Neuronal stem cell (in vitro differentiated cells): ENCODE measurements around the gene LMF2.
A peak's percentile ranks its signal among the peaks of the same experiment; 100 is the strongest.

Experiments
- DNase-seq: peaks from one replicate; pipeline ENCODE4 v3.0.0-alpha.2; 2013; ENCODE audit warnings: low spot score
- H2AFZ ChIP-seq: one replicate; pipeline ENCODE4 v1.6.1; 2013; ENCODE audit warnings: mild to moderate bottlenecking, low read length, inconsistent platforms
- H2AK5ac ChIP-seq: 2 replicates; pipeline ENCODE4 v1.6.1; 2013; ENCODE audit warnings: low read depth, mild to moderate bottlenecking, inconsistent platforms, low read length, moderate library complexity, mixed read lengths
- H2BK120ac ChIP-seq: 2 replicates; pipeline ENCODE4 v1.6.1; 2013; ENCODE audit warnings: low read depth, mild to moderate bottlenecking, inconsistent platforms, low read length, moderate library complexity, mixed read lengths
- H2BK12ac ChIP-seq: one replicate; pipeline ENCODE4 v1.6.1; 2013; ENCODE audit warnings: low read length, inconsistent platforms
- H2BK15ac ChIP-seq: 2 replicates; pipeline ENCODE4 v1.6.1; 2013; ENCODE audit warnings: mild to moderate bottlenecking, low read length, inconsistent platforms, mixed read lengths
- H2BK5ac ChIP-seq: one replicate; pipeline ENCODE4 v1.6.1; 2013; ENCODE audit warnings: inconsistent platforms, mild to moderate bottlenecking, low read length, moderate library complexity
- H3K14ac ChIP-seq: one replicate; pipeline ENCODE4 v1.6.1; 2013; ENCODE audit warnings: low read length, inconsistent platforms
- H3K18ac ChIP-seq: 2 replicates; pipeline ENCODE4 v1.6.1; 2013; ENCODE audit warnings: low read length, inconsistent platforms
- H3K23ac ChIP-seq: 2 replicates; pipeline ENCODE4 v1.6.1; 2013; ENCODE audit warnings: low read depth, mild to moderate bottlenecking, mixed read lengths, low read length, inconsistent platforms; ENCODE audit not compliant: poor library complexity
- H3K27ac ChIP-seq: replicated peaks from 3 replicates; pipeline ENCODE4 v1.5.1; 2013; ENCODE audit warnings: low read length, inconsistent platforms
- H3K27me3 ChIP-seq, 3 experiments: 2 replicates each; pipeline ENCODE4 v1.6.1; 2013; ENCODE audit warnings: low read length in 3 of 3, mild to moderate bottlenecking in 2 of 3, inconsistent platforms in 1 of 3, low read depth in 1 of 3, mixed read lengths in 1 of 3, moderate library complexity in 1 of 3; ENCODE audit not compliant: control insufficient read depth in 3 of 3, insufficient read depth in 3 of 3
- H3K36me3 ChIP-seq, 2 donors: replicated peaks in 1 of 2; 2 replicates each; pipeline ENCODE4 v1.6.1; 2013; ENCODE audit warnings: low read length in 2 of 2; ENCODE audit not compliant: control insufficient read depth in 2 of 2, insufficient read depth in 2 of 2
- H3K4ac ChIP-seq: 2 replicates; pipeline ENCODE4 v1.6.1; 2013; ENCODE audit warnings: inconsistent platforms, mild to moderate bottlenecking, low read length, moderate library complexity
- H3K4me1 ChIP-seq, 2 donors: 1 replicate in 1 of 2; 2 replicates in 1 of 2; pipeline ENCODE4 v1.6.1; 2013; ENCODE audit warnings: low read length in 2 of 2, low read depth in 1 of 2; ENCODE audit not compliant: control insufficient read depth in 2 of 2, insufficient read depth in 1 of 2
- H3K4me2 ChIP-seq: one replicate; pipeline ENCODE4 v1.6.1; 2013; ENCODE audit warnings: mild to moderate bottlenecking, low read length, inconsistent platforms; ENCODE audit not compliant: insufficient read depth, poor library complexity, severe bottlenecking
- H3K4me3 ChIP-seq, 2 donors: 2 replicates each; pipeline ENCODE4 v1.5.1; 2013; ENCODE audit warnings: low read length in 2 of 2, mild to moderate bottlenecking in 2 of 2, inconsistent platforms in 1 of 2, moderate library complexity in 1 of 2
- H3K79me1 ChIP-seq: one replicate; pipeline ENCODE4 v1.6.1; 2013; ENCODE audit warnings: low read depth, mild to moderate bottlenecking, inconsistent platforms, low read length, moderate library complexity
- H3K9ac ChIP-seq: one replicate; pipeline ENCODE4 v1.6.1; 2013; ENCODE audit warnings: mild to moderate bottlenecking, low read depth, low read length, inconsistent platforms; ENCODE audit not compliant: poor library complexity
- H3K9me3 ChIP-seq, 2 donors: replicated peaks in 1 of 2; 2 replicates each; pipeline versions ENCODE3 to v1.6.1; 2013; ENCODE audit warnings: low read length in 2 of 2, mild to moderate bottlenecking in 2 of 2, inconsistent platforms in 1 of 2, low read depth in 1 of 2, mixed read lengths in 1 of 2, moderate library complexity in 1 of 2; ENCODE audit not compliant: control insufficient read depth in 2 of 2, insufficient read depth in 1 of 2
- H4K8ac ChIP-seq: one replicate; pipeline ENCODE4 v1.6.1; 2013; ENCODE audit warnings: low read depth, mild to moderate bottlenecking, inconsistent platforms, low read length, moderate library complexity
- H4K91ac ChIP-seq: one replicate; pipeline ENCODE4 v1.6.1; 2013; ENCODE audit warnings: low read length, low read depth, mild to moderate bottlenecking, inconsistent platforms; ENCODE audit not compliant: poor library complexity
- WGBS, 2 donors: extraction: QIAGEN DNeasy Blood & Tissue Kit; methylation state at CpG; one replicate each; pipeline ENCODE4 v1.1.7; 2013; ENCODE audit warnings: missing lambda C conversion rate in 2 of 2, mixed read lengths in 1 of 2; ENCODE audit not compliant: insufficient read length in 2 of 2, insufficient replicate concordance in 1 of 2; ENCODE audit errors: extremely low coverage in 2 of 2; 5-methylcytosine and 5-hydroxymethylcytosine counted together

LMF2 gene

DNA sequence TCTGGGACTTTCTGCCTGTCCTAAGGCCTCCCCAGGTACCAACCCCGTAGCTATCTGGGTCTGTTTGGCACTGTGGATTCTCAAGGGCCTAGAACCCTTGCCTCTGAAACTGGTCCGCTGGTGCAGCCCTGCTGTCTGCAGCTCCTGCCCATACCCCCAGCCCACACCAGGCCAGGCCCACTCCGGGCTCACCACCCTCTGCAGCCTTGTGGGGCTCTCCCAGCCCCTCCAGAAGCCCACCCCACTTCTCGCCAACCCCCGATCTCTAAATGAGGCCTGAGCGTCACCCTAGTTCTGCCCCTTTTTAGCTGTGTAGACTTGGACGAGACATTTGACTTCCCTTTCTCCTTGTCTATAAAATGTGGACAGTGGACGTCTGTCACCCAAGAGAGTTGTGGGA is 42.9 kb upstream of the LMF2 start:
- no peak for DNase-seq
- H2BK120ac ChIP-seq = no peak overlapping the region
- no peak overlapping the region for H2BK5ac ChIP-seq
- H4K8ac ChIP-seq = no peak overlapping the region
- no peak overlapping the region for H3K23ac ChIP-seq
- H3K4ac ChIP-seq = no peak overlapping the region
- no peak overlapping the region for H3K4me2 ChIP-seq
- no peak overlapping the region for H3K4me3 ChIP-seq
- H3K18ac ChIP-seq = no peak overlapping the region
- H3K27me3 ChIP-seq = peaks cover 0 to 28% (median 4%) of the 10 kb centered on the region in 3 experiments
- no peak overlapping the region for H3K9ac ChIP-seq
- H3K14ac ChIP-seq = no peak overlapping the region
- no peak overlapping the region for H4K91ac ChIP-seq
- no peaks in the 10 kb centered on the region for H3K9me3 ChIP-seq
- no peak overlapping the region for H3K27ac ChIP-seq
- H2AFZ ChIP-seq = peak overlapping the region; percentile 75
- no peaks in the 10 kb centered on the region for H3K36me3 ChIP-seq
- H2BK12ac ChIP-seq = no peak overlapping the region
- no peaks in the 10 kb centered on the region for H3K79me1 ChIP-seq
- H3K4me1 ChIP-seq = no peaks in the 10 kb centered on the region
- H2BK15ac ChIP-seq = no peak overlapping the region
- H2AK5ac ChIP-seq = no peak overlapping the region
- WGBS, 2 donors = no CpG with 5 or more reads among the region's 8 CpGs

- Histone ChIP-seq H3K79me1 (no peaks in the 10 kb centered on the region), H3K23ac (peak overlapping the region; percentile 10), H2BK120ac (no peak overlapping the region)
These were observed 41.7 kb upstream of the LMF2 start for GRCh38 chr22:50548921-50549790.

DNA sequence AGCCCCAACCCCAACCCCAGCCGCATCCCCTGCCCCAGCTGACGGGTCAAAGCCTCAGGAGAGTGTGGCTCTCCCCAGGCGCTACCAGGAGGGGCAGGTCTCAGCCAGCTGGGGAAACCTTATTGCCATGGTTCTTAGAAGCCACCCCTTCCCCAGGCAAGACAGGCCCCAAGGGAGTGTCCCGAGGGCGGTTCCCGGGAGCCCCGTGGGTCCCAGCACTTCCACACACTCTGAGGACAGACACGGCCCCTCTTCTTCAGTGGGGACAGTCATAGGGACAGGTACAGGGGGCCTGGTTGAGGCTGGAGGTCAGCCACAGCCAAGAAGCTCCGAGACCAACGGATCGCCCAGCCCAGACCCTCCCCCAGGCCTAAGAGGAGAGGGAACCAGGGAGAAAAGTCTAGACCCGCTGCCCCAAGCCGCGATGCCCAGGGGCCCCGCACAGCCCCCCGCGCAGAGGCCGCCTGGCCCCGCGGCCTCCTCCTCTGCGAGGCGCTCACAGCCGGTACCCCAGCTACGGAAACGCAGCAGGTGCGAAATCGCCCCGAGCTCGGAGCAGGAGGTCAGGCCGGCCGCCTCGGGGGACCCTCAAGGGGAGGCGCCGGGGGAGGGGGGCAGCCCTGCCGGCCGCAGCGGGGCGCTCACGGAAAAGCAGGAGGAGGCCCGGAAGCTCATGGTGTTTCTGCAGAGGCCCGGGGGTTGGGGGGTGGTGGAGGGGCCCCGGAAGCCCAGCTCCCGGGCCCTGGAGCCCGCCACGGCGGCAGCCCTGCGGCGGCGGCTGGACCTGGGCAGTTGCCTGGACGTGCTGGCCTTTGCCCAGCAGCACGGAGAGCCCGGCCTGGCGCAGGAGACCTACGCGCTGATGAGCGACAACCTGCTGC is 40.8 kb upstream of the LMF2 start:
- Histone ChIP-seq H3K27ac (no peak overlapping the region), H3K18ac (no peak overlapping the region), H4K91ac (no peak overlapping the region), H2BK15ac (peak overlapping the region; percentile 85), H2BK12ac (no peak overlapping the region), H3K4me3 (no peak overlapping the region), H3K9ac (no peak overlapping the region), H3K4ac (no peak overlapping the region), H2AK5ac (peak overlapping the region; percentile 90), H3K79me1 (no peaks in the 10 kb centered on the region), H3K9me3 (no peaks in the 10 kb centered on the region), H2BK120ac (no peak overlapping the region), H3K23ac (no peak overlapping the region), H3K4me1 (no peaks in the 10 kb centered on the region), H3K27me3 (peaks cover 0 to 38% (median 13%) of the 10 kb centered on the region in 3 experiments), H2BK5ac (no peak overlapping the region), H3K36me3 (no peaks in the 10 kb centered on the region), H2AFZ (no peak overlapping the region), H4K8ac (no peak overlapping the region), H3K14ac (peak overlapping the region; percentile 82), H3K4me2 (peak overlapping the region; percentile 11)
- no peak for DNase-seq
- WGBS, 2 donors = no CpG with 5 or more reads among the region's 56 CpGs

More at GRCh38 chr22:50548921-50549790, 41.7 kb upstream of the LMF2 start:
- Histone ChIP-seq H4K91ac (no peak overlapping the region), H2BK12ac (peak overlapping the region; percentile 58), H3K27ac (no peak overlapping the region), H2BK15ac (peak overlapping the region; percentile 89), H3K4me1 (no peaks in the 10 kb centered on the region), H3K36me3 (no peaks in the 10 kb centered on the region), H2AFZ (peak overlapping the region; percentile 75), H3K4ac (peak overlapping the region; percentile 66), H2BK5ac (peak overlapping the region; percentile 24), H3K27me3 (peaks cover 0 to 37% (median 13%) of the 10 kb centered on the region in 3 experiments), H3K9ac (no peak overlapping the region), H4K8ac (no peak overlapping the region), H3K4me2 (no peak overlapping the region), H3K9me3 (no peaks in the 10 kb centered on the region), H3K14ac (peak overlapping the region; percentile 82), H2AK5ac (peak overlapping the region; percentile 90), H3K4me3 (no peak overlapping the region), H3K18ac (peak overlapping the region; percentile 48)
- no CpG with 5 or more reads among the region's 68 CpGs for WGBS, 2 donors
- no peak for DNase-seq
